GM18520 (cell line): ENCODE results near the gene HSCB.
"Not testable (repeated sequence)": the region's sequence is repeated elsewhere in the genome, so short reads cannot be mapped to it uniquely, and the experiment has no call there.

Source experiments
- ATAC-seq: cut with Tn5 transposase; IDR thresholded peaks from one replicate; pipeline ENCODE4 v1.9.1; 2021; ENCODE audit not compliant: unreplicated experiment

Gene HSCB, protein sequence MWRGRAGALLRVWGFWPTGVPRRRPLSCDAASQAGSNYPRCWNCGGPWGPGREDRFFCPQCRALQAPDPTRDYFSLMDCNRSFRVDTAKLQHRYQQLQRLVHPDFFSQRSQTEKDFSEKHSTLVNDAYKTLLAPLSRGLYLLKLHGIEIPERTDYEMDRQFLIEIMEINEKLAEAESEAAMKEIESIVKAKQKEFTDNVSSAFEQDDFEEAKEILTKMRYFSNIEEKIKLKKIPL

DNA sequence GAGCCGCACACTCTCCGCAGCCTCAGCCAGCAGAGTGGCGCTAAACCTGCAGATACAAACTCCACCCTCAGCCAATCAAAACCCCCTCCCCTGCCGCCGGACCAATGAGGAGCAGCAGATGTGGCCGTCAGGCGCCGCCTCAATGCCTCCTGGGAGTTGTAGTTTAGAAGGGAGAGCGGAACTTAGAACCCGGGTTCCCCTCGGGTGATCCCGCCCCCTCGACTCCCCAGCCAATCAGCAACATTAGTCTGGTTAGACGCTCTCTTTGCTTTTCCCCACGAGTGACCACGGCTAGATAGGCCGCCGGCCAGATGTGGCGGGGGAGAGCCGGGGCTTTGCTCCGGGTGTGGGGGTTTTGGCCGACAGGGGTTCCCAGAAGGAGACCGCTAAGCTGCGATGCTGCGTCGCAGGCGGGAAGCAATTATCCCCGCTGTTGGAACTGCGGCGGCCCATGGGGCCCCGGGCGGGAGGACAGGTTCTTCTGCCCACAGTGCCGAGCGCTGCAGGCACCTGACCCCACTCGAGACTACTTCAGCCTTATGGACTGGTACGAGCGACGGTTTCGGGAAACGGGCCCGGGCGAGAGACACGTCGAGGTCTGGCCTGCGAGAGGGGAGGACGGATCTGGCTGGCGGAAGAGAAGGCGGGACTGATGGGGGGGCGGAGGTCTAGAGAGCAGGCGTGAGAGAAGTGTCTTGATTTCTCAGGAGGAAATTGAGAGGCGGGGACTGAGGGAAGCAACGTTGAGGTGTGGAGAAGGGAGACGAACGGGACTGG lies at the start of gene HSCB, which contains the start of gene CHEK2:
Gene HSCB, plus strand, starts transcription at position 255 of the 777 bp plus-strand sequence. Its CDS starts 57 bp downstream, at position 312.
Gene CHEK2, minus strand, starts transcription at position 36 of the 777 bp plus-strand sequence. CDS start 7,099 bp downstream, outside the sequence.
- peak; percentile 92 for ATAC-seq

GRCh38 chr22:28693041-28693760 lies 48.6 kb upstream of the HSCB start:
- not testable (repeated sequence) for ATAC-seq

DNA sequence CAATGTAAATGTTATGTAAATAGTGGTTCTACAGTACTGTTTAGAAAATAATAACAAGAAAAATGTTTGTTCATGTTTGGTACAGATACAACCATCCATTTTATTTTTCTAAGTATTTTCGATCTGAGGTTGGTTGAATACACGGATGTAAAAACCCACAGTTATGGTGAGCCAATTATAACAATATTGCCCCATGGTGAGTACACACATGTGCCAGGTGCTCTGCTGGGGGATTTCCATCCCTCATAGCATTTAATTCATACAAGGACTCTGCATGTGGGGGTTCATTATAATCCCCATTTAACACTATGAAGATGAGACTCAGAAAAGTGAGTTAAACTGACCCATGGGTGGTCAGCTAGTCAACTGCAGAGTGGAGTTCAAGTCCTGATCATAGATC lies 38.9 kb upstream of the HSCB start:
- ATAC-seq: no peak

GRCh38 chr22:28703436-28703835 lies 38.4 kb upstream of the HSCB start:
- no peak for ATAC-seq

- no peak for ATAC-seq
These were observed 35.0 kb upstream of the HSCB start for GRCh38 chr22:28706845-28707244.

- ATAC-seq: no peak
These were observed 31.7 kb upstream of the HSCB start for GRCh38 chr22:28710107-28710506.

- ATAC-seq: no peak
These were observed 31.2 kb upstream of the HSCB start for GRCh38 chr22:28710576-28711191.

GRCh38 chr22:28711341-28711740 lies 30.5 kb upstream of the HSCB start:
- ATAC-seq: no peak

DNA sequence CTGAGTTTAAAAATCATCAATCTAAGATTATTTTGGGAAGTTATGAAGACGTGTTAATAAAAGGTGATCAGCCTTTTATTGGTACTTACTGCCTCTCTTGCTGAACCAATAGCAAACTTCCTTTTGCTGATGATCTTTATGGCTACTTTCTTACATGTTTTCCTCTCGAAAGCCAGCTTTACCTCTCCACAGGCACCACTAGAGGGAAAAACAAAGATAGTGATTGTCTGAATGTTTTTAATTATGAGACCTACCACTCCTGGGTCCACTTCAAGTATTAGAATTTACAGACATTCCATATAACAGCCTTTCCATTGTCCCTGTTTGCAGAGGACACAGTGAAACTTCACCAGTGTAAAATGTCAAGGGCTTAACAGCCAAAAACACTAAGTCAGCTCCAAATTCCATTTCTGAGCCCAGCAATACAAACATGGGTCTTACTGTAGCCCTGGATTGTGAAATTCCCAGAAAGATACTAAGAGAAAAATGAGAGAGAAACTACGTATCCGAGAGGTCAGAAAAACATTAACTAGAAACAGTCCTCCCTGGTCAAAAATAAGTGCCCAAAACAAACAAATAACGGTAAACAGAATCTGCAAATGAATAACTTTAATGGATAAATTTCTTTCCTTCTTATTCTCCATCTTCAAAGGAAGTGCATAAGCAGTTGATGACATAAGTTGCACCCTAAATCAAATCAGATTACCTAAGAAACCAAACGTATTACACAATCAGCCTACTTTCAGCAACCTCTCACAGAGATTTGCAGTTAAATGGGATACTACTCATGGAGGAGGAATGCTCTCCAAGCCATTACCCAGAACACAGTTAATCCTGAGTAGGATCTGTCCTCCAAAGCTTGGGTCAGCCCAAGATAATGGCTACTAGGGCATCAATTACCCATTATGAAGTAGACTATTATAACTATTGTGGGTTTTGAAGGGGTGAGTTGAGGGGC lies 29.7 kb upstream of the HSCB start:
- no peak for ATAC-seq

- ATAC-seq: no peak
These were observed 27.7 kb upstream of the HSCB start for GRCh38 chr22:28714043-28714628.

- ATAC-seq: no peak
These were observed 26.2 kb upstream of the HSCB start for GRCh38 chr22:28715611-28716010.

GRCh38 chr22:28716686-28717085 lies 25.2 kb upstream of the HSCB start:
- ATAC-seq: no peak

- no peak for ATAC-seq
These were observed 23.8 kb upstream of the HSCB start for GRCh38 chr22:28718044-28718443.

DNA sequence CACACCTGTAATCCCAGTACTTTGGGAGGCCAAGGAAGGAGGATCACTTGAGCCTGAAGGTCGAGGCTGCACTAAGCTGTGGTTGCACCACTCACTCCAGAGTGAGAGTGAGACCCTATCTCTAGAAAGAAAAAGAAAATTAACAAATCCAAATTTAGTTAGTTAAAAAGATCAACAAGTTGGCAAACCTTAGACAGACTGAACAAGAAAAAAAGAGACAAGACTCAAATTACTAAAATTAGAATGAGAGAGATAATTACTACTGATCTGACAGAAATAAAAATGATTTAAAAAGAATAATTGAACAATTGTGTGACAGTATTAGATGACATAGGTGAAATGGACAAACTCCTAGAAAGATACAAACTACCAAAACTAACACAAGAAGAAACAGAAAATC lies 13.8 kb upstream of the HSCB start:
- no peak for ATAC-seq

DNA sequence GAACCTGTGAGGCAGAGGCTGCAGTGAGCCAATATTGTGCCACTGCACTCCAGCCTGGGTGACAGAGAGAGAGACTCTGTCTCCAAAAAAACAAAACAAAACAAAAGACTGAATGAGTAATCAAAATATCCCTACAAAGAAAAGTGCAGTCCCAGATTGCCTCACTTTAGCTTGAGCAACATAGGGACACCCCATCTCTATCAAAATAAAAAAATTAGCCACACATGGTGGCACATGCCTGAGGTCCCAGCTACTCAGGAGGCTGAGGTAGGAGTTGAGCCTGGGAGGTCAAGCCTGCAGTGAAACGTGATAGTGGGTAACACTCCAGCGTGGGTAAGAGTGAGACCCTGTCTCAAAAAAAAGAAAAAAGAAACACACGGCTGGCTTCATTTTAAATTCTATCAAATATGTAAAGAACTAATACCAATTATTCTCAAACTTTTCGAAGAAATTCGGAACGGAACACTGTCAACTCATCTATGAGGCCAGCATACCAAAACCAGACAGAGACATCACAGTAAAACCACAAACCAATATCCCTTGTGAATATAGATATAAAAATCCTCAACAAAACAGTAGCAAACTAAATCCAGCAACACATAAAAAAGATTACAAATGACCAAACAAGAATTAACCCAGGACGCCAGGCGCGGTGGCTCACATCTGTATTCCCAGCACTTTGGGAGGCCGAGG lies 13.1 kb upstream of the HSCB start:
- ATAC-seq: no peak

DNA sequence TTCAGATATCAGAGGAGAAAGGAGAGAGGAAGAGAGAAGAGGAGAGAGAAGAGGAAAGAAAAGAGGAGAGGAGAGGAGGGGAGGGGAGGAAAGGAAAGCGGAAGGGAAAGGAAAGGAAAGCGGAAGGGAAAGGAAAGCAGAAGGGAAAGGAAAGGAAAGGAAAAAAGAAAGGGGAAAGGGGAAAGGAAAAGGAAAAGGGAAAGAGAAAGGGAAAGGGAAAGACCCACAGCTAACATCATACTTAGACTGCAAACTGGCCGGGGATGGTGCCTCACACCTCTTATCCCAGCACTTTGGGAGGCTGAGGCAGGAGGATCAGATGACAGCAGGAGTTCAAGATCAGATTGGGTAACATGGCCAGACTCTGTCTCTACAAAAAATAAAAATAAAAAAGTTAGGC lies 11.7 kb upstream of the HSCB start:
- no peak for ATAC-seq

- no peak for ATAC-seq
These were observed 7.4 kb upstream of the HSCB start for GRCh38 chr22:28734393-28734792.

GRCh38 chr22:28736301-28737155 lies 5.3 kb upstream of the HSCB start:
- ATAC-seq: no peak
